A673 (cell line): ENCODE results near the gene TBXAS1. TPM values are rescaled to one million over a fixed set of nuclear protein-coding genes. Genes with fewer than 3 reads are reported as not detected.

Experiments used
- BruUV-seq: library from RNA; stranded (reverse); fragments of 400-500 nt; replicated peaks from 2 replicates; lab custom pipeline; 2021; lab: Mats Ljungman, UMichigan
- CTCF ChIA-PET: fragments of 300-600 bp; sonication (Branson Sonifier 250); formaldehyde crosslinking; loops from one replicate; lab custom pipeline; 2022; ENCODE audit warnings: antibody characterized with exemption; lab: Charles Lee
- POLR2A ChIA-PET: fragments of 300-600 bp; sonication (Branson Sonifier 250); formaldehyde crosslinking; loops from one replicate; lab custom pipeline; 2022; ENCODE audit warnings: antibody characterized with exemption; ENCODE audit not compliant: low non-redundant PET; lab: Charles Lee
- DNase-seq: peaks from one replicate; pipeline ENCODE4 v3.0.0-alpha.2; 2015; ENCODE audit warnings: low spot score
- H3K27ac ChIP-seq: fragments of 200-600 bp; sonication (generic); 2 replicates; pipeline ENCODE4 v1.5.1; 2016; ENCODE audit warnings: mixed run types, low read depth, mild to moderate bottlenecking, mixed read lengths, antibody characterized with exemption, low read length; ENCODE audit not compliant: poor library complexity, severe bottlenecking
- H3K27me3 ChIP-seq: fragments of 200-600 bp; sonication (generic); replicated peaks from 2 replicates; pipeline ENCODE4 v1.6.1; 2017; ENCODE audit warnings: mixed run types, low read depth, mild to moderate bottlenecking, mixed read lengths, antibody characterized with exemption, low read length; ENCODE audit not compliant: insufficient read depth, poor library complexity
- H3K36me3 ChIP-seq: fragments of 200-600 bp; sonication (generic); 2 replicates; pipeline ENCODE4 v1.6.1; 2016; ENCODE audit warnings: mixed run types, mild to moderate bottlenecking, mixed read lengths, antibody characterized with exemption, low read length; ENCODE audit not compliant: insufficient read depth, poor library complexity, severe bottlenecking
- H3K4me1 ChIP-seq: fragments of 200-600 bp; sonication (generic); 2 replicates; pipeline ENCODE4 v1.6.1; 2017; ENCODE audit warnings: mixed run types, mild to moderate bottlenecking, mixed read lengths, antibody characterized with exemption, low read length; ENCODE audit not compliant: insufficient read depth, poor library complexity, severe bottlenecking
- H3K4me3 ChIP-seq: fragments of 200-600 bp; sonication (generic); 2 replicates; pipeline ENCODE4 v1.5.1; 2016; ENCODE audit warnings: low read depth, mixed run types, mild to moderate bottlenecking, mixed read lengths, low read length; ENCODE audit not compliant: poor library complexity, severe bottlenecking
- H3K9me3 ChIP-seq: fragments of 200-600 bp; sonication (generic); 2 replicates; pipeline ENCODE4 v1.6.1; 2016; ENCODE audit warnings: mixed run types, low read depth, mild to moderate bottlenecking, mixed read lengths, antibody characterized with exemption, low read length; ENCODE audit not compliant: poor library complexity, severe bottlenecking
- CTCF ChIP-seq: fragments of 300-800, 200-600 bp; sonication (generic); conservative IDR thresholded peaks from 2 replicates; pipeline ENCODE4 v1.5.1; 2017; ENCODE audit warnings: low read depth, mild to moderate bottlenecking, antibody characterized with exemption, low read length, moderate library complexity, mixed read lengths
- EZH2 ChIP-seq: fragments of 200-600 bp; sonication (generic); IDR thresholded peaks from 2 replicates; pipeline ENCODE4 v1.6.1; 2017; ENCODE audit warnings: borderline replicate concordance, low read depth, mild to moderate bottlenecking, mixed read lengths, antibody characterized with exemption, low read length; ENCODE audit not compliant: poor library complexity, severe bottlenecking
- intact Hi-C: fragments of 100-400 bp; cut with micrococcal nuclease; formaldehyde crosslinking; loops from one replicate; pipeline ENCODE4 v1.10.0; 2022; ENCODE audit not compliant: unreplicated experiment
- total RNA-seq: library from RNA; stranded (reverse); gene quantifications from 2 replicates; pipeline ENCODE4 v1.2.3, GENCODE V29; 2021

The TBXAS1 gene
- total RNA-seq, 1 experiment from 2014 or later, result 2.5 TPM

- H3K36me3 ChIP-seq, result no peaks in the 10 kb centered on the region
- no TSS peak for BruUV-seq
- TF ChIP-seq EZH2 (no peak), CTCF (no peak)
- H3K4me3 ChIP-seq, result no peak overlapping the region
- peaks cover 13% of the 10 kb centered on the region for H3K27me3 ChIP-seq
- ChIA-PET CTCF (no interaction called here), POLR2A (no interaction called here)
- no peak for DNase-seq
- H3K4me1 ChIP-seq, result no peaks in the 10 kb centered on the region
- H3K27ac ChIP-seq, result no peak overlapping the region
- no peaks in the 10 kb centered on the region for H3K9me3 ChIP-seq
- intact Hi-C loops, result no loop called here
Observed at GRCh38 chr7:139947021-139947420, 118.0 kb downstream of the TBXAS1 start.

- Histone ChIP-seq H3K4me1 (no peaks in the 10 kb centered on the region), H3K9me3 (no peaks in the 10 kb centered on the region), H3K4me3 (no peak overlapping the region), H3K36me3 (no peaks in the 10 kb centered on the region), H3K27ac (no peak overlapping the region), H3K27me3 (peaks cover 19% of the 10 kb centered on the region)
- no TSS peak for BruUV-seq
- DNase-seq, result no peak
- ChIA-PET POLR2A (no interaction called here), CTCF (no interaction called here)
- intact Hi-C loops, result no loop called here
- TF ChIP-seq CTCF (no peak), EZH2 (no peak)
Observed at GRCh38 chr7:139948167-139948566, 119.1 kb downstream of the TBXAS1 start.

GRCh38 chr7:139948587-139949335 lies 119.7 kb downstream of the TBXAS1 start:
- H3K36me3 ChIP-seq, result no peaks in the 10 kb centered on the region
- CTCF ChIA-PET, result no interaction called here
- no TSS peak for BruUV-seq

More at GRCh38 chr7:139948587-139949335, 119.7 kb downstream of the TBXAS1 start:
- Histone ChIP-seq H3K4me3 (no peak overlapping the region), H3K27ac (no peak overlapping the region), H3K27me3 (peaks cover 19% of the 10 kb centered on the region), H3K9me3 (no peaks in the 10 kb centered on the region), H3K4me1 (no peaks in the 10 kb centered on the region)
- DNase-seq, result no peak
- POLR2A ChIA-PET, result no interaction called here
- TF ChIP-seq CTCF, result no peak
- TF ChIP-seq EZH2, result no peak
- intact Hi-C loops, result no loop called here
